A673 (cell line): Measurements from ENCODE around the gene NRAS. TPM values are rescaled to one million over a fixed set of nuclear protein-coding genes. Genes with fewer than 3 reads are reported as not detected.

ENCODE experiments used
- BruUV-seq: library from RNA; stranded (reverse); fragments of 400-500 nt; replicated peaks from 2 replicates; lab custom pipeline; 2021; lab: Mats Ljungman, UMichigan
- CTCF ChIA-PET: fragments of 300-600 bp; sonication (Branson Sonifier 250); formaldehyde crosslinking; loops from one replicate; lab custom pipeline; 2022; ENCODE audit warnings: antibody characterized with exemption; lab: Charles Lee
- POLR2A ChIA-PET: fragments of 300-600 bp; sonication (Branson Sonifier 250); formaldehyde crosslinking; loops from one replicate; lab custom pipeline; 2022; ENCODE audit warnings: antibody characterized with exemption; ENCODE audit not compliant: low non-redundant PET; lab: Charles Lee
- DNase-seq: peaks from one replicate; pipeline ENCODE4 v3.0.0-alpha.2; 2015; ENCODE audit warnings: low spot score
- H3K27ac ChIP-seq: fragments of 200-600 bp; sonication (generic); 2 replicates; pipeline ENCODE4 v1.5.1; 2016; ENCODE audit warnings: mixed run types, low read depth, mild to moderate bottlenecking, mixed read lengths, antibody characterized with exemption, low read length; ENCODE audit not compliant: poor library complexity, severe bottlenecking
- H3K27me3 ChIP-seq: fragments of 200-600 bp; sonication (generic); replicated peaks from 2 replicates; pipeline ENCODE4 v1.6.1; 2017; ENCODE audit warnings: mixed run types, low read depth, mild to moderate bottlenecking, mixed read lengths, antibody characterized with exemption, low read length; ENCODE audit not compliant: insufficient read depth, poor library complexity
- H3K36me3 ChIP-seq: fragments of 200-600 bp; sonication (generic); 2 replicates; pipeline ENCODE4 v1.6.1; 2016; ENCODE audit warnings: mixed run types, mild to moderate bottlenecking, mixed read lengths, antibody characterized with exemption, low read length; ENCODE audit not compliant: insufficient read depth, poor library complexity, severe bottlenecking
- H3K4me1 ChIP-seq: fragments of 200-600 bp; sonication (generic); 2 replicates; pipeline ENCODE4 v1.6.1; 2017; ENCODE audit warnings: mixed run types, mild to moderate bottlenecking, mixed read lengths, antibody characterized with exemption, low read length; ENCODE audit not compliant: insufficient read depth, poor library complexity, severe bottlenecking
- H3K4me3 ChIP-seq: fragments of 200-600 bp; sonication (generic); 2 replicates; pipeline ENCODE4 v1.5.1; 2016; ENCODE audit warnings: low read depth, mixed run types, mild to moderate bottlenecking, mixed read lengths, low read length; ENCODE audit not compliant: poor library complexity, severe bottlenecking
- H3K9me3 ChIP-seq: fragments of 200-600 bp; sonication (generic); 2 replicates; pipeline ENCODE4 v1.6.1; 2016; ENCODE audit warnings: mixed run types, low read depth, mild to moderate bottlenecking, mixed read lengths, antibody characterized with exemption, low read length; ENCODE audit not compliant: poor library complexity, severe bottlenecking
- CTCF ChIP-seq: fragments of 300-800, 200-600 bp; sonication (generic); conservative IDR thresholded peaks from 2 replicates; pipeline ENCODE4 v1.5.1; 2017; ENCODE audit warnings: low read depth, mild to moderate bottlenecking, antibody characterized with exemption, low read length, moderate library complexity, mixed read lengths
- EZH2 ChIP-seq: fragments of 200-600 bp; sonication (generic); IDR thresholded peaks from 2 replicates; pipeline ENCODE4 v1.6.1; 2017; ENCODE audit warnings: borderline replicate concordance, low read depth, mild to moderate bottlenecking, mixed read lengths, antibody characterized with exemption, low read length; ENCODE audit not compliant: poor library complexity, severe bottlenecking
- intact Hi-C: fragments of 100-400 bp; cut with micrococcal nuclease; formaldehyde crosslinking; loops from one replicate; pipeline ENCODE4 v1.10.0; 2022; ENCODE audit not compliant: unreplicated experiment
- total RNA-seq: library from RNA; stranded (reverse); gene quantifications from 2 replicates; pipeline ENCODE4 v1.2.3, GENCODE V29; 2021

Gene NRAS
- total RNA-seq, 1 experiment from 2014 or later, result 79.1 TPM

GRCh38 chr1:114660238-114660637 is 56.3 kb downstream of the NRAS start:
- BruUV-seq, result no TSS peak
- intact Hi-C loops, result no loop called here
- TF ChIP-seq CTCF (no peak), EZH2 (no peak)
- POLR2A ChIA-PET, result no interaction called here
- no peak overlapping the region for H3K4me3 ChIP-seq
- H3K36me3 ChIP-seq, result no peaks in the 10 kb centered on the region
- no peak overlapping the region for H3K27ac ChIP-seq
- CTCF ChIA-PET, result no interaction called here
- H3K27me3 ChIP-seq, result no peaks in the 10 kb centered on the region
- H3K4me1 ChIP-seq, result no peaks in the 10 kb centered on the region
- DNase-seq, result no peak
- no peaks in the 10 kb centered on the region for H3K9me3 ChIP-seq

Other genes with a start within 250 kb of the NRAS start
- 46.8 and 50.1 TPM in 2 replicates for gene TRIM33, start 205.6 kb downstream of the NRAS start, total RNA-seq
- gene BCAS2, start 135.2 kb downstream of the NRAS start, total RNA-seq, result 67.4 and 75.7 TPM in 2 replicates
- gene DENND2C, start 46.7 kb downstream of the NRAS start, total RNA-seq, result 1.9 and 2.5 TPM in 2 replicates
- 0.19 and 0.37 TPM in 2 replicates for gene AMPD1, start 21.2 kb downstream of the NRAS start, total RNA-seq
- 742 and 812 TPM in 2 replicates for gene CSDE1, start 41.2 kb upstream of the NRAS start, total RNA-seq
- 62.4 and 68.3 TPM in 2 replicates for gene SIKE1, start 63.9 kb upstream of the NRAS start, total RNA-seq
- 0.41 TPM in 1 of 2 replicates, not detected in the other for gene SYCP1, start 138.1 kb upstream of the NRAS start, total RNA-seq